ENCODE measurements around the gene SLCO1A2.

- TF ChIP-seq CTCF (IDR thresholded peaks at IDR 0.05; ENCODE audit: extremely low read depth in 1 of 2, insufficient read depth in 1 of 2, low read depth in 1 of 2, low read length in 2 of 2) (no peak), EZH2 (IDR thresholded peaks at IDR 0.05; ENCODE audit: borderline replicate concordance, low read depth, low read length, severe bottlenecking) (no peak), POLR2A (IDR thresholded peaks at IDR 0.05; ENCODE audit: low read depth, low read length) (no peak), MAX (IDR thresholded peaks at IDR 0.05; ENCODE audit: insufficient read depth, insufficient read length) (no peak), POLR2AphosphoS5 (IDR thresholded peaks at IDR 0.05; ENCODE audit: insufficient read depth, low read depth, low read length) (no peak), JUN (IDR thresholded peaks at IDR 0.05; ENCODE audit: borderline replicate concordance, insufficient read depth, insufficient read length, low read depth) (no peak)
Observed at GRCh38 chr12:21369141-21369980, 34.6 kb upstream of the SLCO1A2 start.

Data from endothelial cell of umbilical vein (primary cell).